ENCODE results near the gene PTPRN2.

DNA sequence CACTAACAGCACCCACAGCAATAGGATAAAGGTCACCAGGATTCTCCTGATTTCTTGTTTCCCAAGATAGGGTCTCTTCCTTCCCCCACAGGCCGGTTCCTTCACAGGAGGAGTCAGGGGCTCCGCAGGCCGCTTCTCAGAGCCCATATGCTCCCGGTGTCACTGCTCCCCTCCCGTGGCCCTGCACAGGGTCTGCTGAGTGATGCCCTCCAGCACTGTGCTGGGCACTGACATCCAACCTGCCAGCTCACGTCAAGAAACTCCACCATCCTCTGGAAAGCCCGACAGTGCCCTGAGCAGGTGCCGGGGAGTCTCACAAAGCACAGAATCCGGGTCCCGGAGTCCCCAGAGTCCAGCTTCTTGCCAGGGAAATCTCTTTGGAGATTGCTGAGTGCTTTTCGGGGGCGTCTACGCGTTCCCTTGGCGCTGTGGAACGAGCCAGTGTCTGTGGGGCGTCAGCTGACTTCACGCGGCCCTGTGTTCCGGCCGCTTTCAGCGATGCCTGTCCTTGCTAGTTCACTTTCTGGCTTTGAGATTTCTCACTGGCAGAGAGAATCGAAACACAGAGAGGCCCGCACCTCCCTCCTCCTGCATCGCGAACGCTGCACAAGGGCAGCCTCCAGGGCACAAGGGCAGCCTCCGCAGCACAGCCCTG, 683.3 kb downstream of the PTPRN2 start:
- TF ChIP-seq, protein P1, sequence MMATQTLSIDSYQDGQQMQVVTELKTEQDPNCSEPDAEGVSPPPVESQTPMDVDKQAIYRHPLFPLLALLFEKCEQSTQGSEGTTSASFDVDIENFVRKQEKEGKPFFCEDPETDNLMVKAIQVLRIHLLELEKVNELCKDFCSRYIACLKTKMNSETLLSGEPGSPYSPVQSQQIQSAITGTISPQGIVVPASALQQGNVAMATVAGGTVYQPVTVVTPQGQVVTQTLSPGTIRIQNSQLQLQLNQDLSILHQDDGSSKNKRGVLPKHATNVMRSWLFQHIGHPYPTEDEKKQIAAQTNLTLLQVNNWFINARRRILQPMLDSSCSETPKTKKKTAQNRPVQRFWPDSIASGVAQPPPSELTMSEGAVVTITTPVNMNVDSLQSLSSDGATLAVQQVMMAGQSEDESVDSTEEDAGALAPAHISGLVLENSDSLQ (IDR thresholded peaks at IDR 0.05), result no peak
- no peak for TF ChIP-seq NFRKB (IDR thresholded peaks at IDR 0.05)
- TF ChIP-seq ZNF384 (IDR thresholded peaks at IDR 0.05), result no peak
- TF ChIP-seq HDGF (IDR thresholded peaks at IDR 0.05; ENCODE audit: borderline replicate concordance), result no peak
- TF ChIP-seq SUZ12 (IDR thresholded peaks at IDR 0.05), result no peak
- TF ChIP-seq LEF1 (IDR thresholded peaks at IDR 0.05; ENCODE audit: borderline replicate concordance), result no peak
- TF ChIP-seq FOXM1 (IDR thresholded peaks at IDR 0.05; ENCODE audit: borderline replicate concordance), result no peak
- TF ChIP-seq ELF4 (IDR thresholded peaks at IDR 0.05), result no peak
- TF ChIP-seq BHLHE40 (IDR thresholded peaks at IDR 0.05; ENCODE audit: borderline replicate concordance), result no peak
